Measurements from ENCODE around the gene SLC16A2.

- TF ChIP-seq, protein P1, sequence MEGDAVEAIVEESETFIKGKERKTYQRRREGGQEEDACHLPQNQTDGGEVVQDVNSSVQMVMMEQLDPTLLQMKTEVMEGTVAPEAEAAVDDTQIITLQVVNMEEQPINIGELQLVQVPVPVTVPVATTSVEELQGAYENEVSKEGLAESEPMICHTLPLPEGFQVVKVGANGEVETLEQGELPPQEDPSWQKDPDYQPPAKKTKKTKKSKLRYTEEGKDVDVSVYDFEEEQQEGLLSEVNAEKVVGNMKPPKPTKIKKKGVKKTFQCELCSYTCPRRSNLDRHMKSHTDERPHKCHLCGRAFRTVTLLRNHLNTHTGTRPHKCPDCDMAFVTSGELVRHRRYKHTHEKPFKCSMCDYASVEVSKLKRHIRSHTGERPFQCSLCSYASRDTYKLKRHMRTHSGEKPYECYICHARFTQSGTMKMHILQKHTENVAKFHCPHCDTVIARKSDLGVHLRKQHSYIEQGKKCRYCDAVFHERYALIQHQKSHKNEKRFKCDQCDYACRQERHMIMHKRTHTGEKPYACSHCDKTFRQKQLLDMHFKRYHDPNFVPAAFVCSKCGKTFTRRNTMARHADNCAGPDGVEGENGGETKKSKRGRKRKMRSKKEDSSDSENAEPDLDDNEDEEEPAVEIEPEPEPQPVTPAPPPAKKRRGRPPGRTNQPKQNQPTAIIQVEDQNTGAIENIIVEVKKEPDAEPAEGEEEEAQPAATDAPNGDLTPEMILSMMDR (IDR thresholded peaks at IDR 0.05) = no peak
- TF ChIP-seq POLR2A (IDR thresholded peaks at IDR 0.05) = no peak
Observed at GRCh38 chrX:74511704-74512103, 90.4 kb downstream of the SLC16A2 start.

Data from body of pancreas (tissue), 4 donors.